Fibroblast of the conjunctiva (primary cell): ENCODE results near the gene DECR2.

Source experiments
- DNase-seq: peaks from one replicate; pipeline ENCODE4 v3.0.0-alpha.2; 2010; ENCODE audit warnings: low read depth

DECR2 gene

DNA sequence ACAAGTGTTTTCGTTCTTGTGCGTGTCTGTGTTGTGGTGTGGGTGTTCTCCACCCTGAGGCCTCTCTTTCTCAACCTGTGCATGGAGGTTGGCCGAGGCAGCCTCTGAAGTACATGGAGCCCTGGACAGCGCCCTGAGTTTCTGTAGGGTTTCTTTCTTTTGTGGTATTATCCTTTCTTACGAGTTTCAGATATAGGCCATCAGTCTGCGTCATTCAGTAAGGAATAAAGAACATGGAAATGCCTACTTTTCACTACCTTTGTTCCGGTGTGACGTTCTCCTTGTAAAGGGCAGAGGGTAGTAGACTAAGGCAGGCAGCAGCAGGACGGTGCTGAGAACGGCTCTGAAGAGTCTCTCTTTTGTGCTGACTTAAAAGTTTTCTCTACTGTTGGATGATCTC is 42.3 kb downstream of the DECR2 start:
- DNase-seq = no peak

DNA sequence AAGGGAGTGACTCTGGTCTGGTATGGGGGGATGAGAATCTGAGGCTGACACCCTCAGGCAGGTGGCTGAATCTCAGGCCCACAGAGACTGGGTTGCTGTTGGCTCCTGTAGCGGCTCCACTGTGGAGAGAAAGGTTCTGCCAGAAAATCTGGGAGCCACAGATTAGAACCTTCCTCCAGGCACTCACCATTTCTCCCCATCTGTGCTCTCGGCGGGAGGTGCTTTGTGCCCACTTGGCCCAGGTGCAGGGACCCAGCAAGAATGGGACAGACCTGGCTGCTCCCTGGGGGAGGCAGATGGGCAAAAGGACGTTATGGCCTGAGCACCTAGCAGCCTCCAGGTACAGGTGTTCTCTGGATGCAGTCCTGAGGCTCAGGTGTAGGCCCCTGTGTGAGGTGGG is 43.9 kb downstream of the DECR2 start:
- no peak for DNase-seq

DNA sequence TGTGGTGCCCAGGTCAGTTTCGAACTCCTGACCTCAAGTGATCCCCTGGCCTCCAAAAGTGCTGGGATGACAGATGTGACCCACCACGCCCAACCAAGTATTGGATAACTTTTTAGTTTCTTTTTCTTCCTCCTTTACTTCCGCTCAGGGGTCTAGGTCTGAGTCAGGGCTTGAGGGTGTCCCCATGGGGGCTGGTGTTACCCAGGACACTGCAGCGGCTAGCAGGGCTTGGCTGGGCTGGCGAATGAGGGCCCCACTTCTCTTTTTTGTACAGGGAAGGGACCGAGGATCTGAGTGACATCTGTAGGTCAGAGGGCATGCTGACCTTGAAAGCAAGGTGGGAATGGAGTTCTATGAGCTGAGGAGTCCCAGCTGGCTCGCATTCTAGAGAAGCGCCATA is 48.7 kb downstream of the DECR2 start:
- no peak for DNase-seq

DNA sequence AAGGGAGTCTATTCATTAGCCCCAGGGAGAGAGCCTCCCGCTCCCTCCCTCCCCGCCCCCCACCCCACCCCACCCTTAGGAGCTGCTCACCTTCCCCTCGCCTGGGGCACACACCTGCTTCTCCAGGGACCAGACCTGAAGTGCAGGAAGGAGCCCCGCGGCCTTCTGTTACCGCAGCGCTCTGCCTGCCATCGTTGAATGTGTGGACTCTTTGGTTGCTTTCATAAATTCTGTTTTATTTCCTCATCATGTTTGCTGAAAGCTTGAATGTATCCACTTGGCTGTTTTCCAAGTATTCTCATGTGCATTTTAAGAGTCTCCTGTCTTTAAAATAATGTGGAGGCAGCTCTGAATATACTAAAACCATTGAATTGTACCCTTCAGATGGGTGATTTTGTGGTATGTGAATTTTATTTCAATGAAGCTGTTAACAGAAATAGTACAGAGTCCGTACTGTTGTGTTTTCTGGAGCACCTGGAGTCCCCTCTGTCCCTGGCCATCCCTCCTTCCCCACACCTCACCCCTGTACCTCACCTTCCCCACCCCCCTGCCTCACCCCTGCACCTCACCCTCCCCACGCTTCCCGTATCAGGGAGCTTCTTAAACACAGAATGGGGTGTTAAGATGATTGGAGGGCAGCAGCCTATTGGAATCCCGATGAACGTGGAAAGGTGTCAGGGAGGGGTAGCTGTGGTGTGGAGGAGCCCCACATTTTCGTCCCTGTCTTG is 49.3 kb downstream of the DECR2 start:
- DNase-seq = no peak

DNA sequence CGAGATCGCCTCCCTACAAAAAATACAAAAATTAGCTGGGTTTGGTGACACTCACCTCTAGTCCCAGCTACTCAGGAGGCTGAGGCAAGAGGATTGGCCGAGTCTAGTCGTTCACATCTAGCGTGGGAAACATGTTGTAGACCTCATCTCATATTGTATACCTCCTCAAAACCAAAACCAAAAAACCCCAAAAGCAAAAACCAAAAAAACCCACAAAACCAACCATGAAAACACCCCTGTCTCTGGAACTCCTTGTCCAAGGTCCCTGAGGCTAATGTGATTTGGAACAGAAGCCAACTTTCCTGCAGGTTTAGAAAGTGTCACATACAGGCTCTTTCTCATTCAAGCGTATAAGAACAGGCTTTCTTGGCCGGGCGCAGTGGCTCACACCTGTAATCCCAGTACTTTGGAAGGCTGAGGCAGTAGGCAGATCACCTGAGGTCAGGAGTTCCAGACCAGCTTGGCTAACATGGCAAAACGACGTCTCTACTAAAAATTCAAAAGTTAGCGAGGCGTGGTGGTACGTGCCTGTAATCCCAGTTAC is 52.8 kb downstream of the DECR2 start:
- DNase-seq = no peak

DNA sequence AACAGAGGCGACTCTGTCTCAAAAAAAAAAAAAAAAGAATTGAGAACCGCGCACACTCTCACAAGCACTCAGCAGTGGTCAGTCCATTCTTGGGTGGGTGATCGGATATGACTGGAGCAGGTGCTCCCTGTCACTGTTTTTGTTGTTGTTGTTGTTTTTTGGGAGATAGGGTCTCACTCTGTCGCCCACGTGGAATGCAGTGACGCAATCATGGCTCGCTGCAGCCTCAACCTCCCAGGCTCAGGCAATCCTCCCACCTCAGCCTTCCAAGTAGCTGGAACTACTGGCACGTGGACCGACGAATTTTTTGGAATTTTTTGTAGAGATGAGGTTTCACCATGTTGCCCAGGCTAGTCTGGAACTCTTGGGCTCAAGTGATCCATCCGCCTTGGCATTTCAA is 53.8 kb downstream of the DECR2 start:
- no peak for DNase-seq

DNA sequence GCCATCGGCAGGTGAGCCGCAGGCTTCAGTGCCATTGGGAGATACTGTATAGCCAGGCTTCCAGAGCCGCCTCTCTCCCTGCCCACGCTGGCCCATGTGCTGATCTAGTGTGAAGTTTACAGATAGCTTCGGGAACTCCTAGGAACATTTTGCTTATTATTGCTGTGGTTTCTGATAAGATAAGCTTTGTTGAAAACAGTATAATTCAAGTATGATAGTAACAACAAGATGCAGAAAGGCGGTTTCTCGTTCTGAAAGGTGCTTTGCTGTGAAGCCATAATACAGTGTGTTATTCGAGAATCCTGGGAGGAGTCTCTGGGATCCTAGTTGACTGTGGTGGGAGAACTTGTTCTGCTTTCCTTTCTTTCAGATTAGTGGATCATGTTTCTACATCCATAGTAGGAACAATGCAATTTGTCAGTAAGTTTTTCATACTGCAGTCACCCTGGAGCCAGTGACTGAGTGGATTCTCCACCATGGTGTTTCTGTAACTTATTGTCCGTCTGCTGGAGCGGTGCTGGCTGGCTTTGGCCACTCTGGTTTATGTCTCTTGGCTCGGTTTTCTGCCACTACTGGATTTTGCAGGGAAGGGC is 55.3 kb downstream of the DECR2 start:
- no peak for DNase-seq

DNA sequence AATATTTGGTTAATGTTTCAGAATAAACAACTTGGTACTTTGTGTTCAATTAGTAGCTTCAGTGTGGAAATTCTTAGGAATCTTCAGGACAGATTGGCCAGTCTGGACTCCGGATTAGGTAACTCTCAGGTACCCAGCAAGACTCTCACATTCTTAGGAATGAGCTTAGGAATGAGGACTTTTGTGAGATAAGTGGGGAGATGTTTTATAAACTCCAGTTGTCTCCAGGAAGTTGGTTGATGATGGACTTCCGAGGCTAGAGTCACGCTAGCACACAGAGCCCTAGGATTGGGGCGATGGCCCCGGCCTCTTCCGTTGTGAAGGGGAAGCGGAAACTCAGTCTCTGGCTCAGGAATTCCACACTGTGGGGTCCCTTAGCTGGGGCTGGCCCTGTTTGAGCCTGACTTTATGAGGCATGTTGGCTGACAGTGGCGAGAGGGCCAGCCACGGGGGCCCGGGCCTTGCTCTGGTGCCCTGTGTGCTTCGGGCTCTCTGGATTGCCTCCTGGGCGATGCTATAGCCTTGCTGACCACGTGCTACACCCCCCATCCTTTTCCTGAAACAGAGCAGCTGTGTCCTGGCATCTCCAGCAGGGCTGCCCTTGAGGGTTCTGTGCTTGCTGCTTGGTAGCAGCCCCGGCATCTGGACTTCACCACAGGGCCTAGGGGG is 56.2 kb downstream of the DECR2 start:
- DNase-seq = no peak

DNA sequence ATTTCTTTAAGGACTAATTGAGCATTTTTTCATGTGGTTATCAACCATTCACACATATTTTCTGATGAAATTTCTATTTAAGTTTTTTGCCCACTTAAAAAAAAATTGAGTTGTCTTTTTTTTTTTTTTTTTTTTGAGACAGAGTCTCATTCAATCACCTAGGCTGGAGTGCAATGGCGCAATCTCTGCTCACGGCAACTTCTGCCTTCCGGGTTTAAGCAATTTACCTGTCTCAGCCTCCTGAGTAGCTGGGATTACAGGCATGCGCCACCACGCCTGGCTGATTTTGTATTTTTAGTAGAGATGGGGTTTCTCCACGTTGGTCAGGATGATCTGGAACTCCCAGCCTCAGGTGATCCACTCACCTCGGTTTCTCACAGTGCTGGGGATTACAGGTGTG is 58.1 kb downstream of the DECR2 start:
- DNase-seq = no peak

DNA sequence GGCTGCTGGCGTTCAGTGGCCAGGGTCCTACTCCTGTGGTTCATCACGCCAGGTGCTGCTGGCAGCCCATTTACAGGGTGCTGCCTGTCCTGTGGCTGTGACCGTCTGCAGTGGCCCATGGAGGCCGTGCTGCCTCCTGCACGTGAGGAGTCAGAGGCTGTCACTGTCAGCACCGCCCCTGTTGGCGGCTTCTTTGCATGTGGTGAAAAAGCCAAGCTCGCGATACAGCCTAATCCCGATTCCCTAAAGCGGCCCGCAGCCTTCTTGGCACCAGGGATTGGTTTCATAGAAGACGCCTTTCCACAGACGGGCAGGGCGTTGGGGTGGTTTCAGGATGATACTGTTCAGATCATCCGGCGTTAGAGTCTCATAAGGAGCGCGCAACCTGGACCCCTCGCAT is 59.1 kb downstream of the DECR2 start:
- no peak for DNase-seq
